MM.1S (cell line): ENCODE measurements around the gene GRIK1.

Source experiments
- CTCF ChIP-seq: fragments of 300-600 bp; sonication (generic); IDR thresholded peaks from 2 replicates; pipeline ENCODE4 v1.5.1; 2016; ENCODE audit warnings: antibody characterized with exemption, low read length, mixed read lengths
- EZH2 ChIP-seq: fragments of 300-600 bp; sonication (generic); optimal IDR thresholded peaks from 2 replicates; pipeline ENCODE3; 2017; ENCODE audit warnings: low read depth, mild to moderate bottlenecking, antibody characterized with exemption, low read length, mixed read lengths

- no peak for TF ChIP-seq CTCF
- TF ChIP-seq EZH2: no peak
Measured at GRCh38 chr21:29885491-29885890, 54.3 kb downstream of the GRIK1 start.
